Trophoblast cell (in vitro differentiated cells and primary cell): ENCODE data around the gene CCDC24.

Source experiments
- DNase-seq, 2 donors: peaks; one replicate each; pipeline ENCODE4 v3.0.0-alpha.2; 2016
- H2AFZ ChIP-seq: 2 replicates; pipeline ENCODE4 v1.6.1; 2013; ENCODE audit warnings: low read length, moderate library complexity, mild to moderate bottlenecking; ENCODE audit not compliant: insufficient read depth, poor library complexity
- H2AK5ac ChIP-seq: 2 replicates; pipeline ENCODE4 v1.6.1; 2013; ENCODE audit warnings: mild to moderate bottlenecking, low read length
- H2BK120ac ChIP-seq: 2 replicates; pipeline ENCODE4 v1.6.1; 2013; ENCODE audit warnings: low read length, mild to moderate bottlenecking, moderate library complexity; ENCODE audit not compliant: insufficient read depth, poor library complexity
- H2BK12ac ChIP-seq: 2 replicates; pipeline ENCODE4 v1.6.1; 2013; ENCODE audit warnings: mild to moderate bottlenecking, low read length, moderate library complexity
- H2BK5ac ChIP-seq: 2 replicates; pipeline ENCODE4 v1.6.1; 2013; ENCODE audit warnings: low read length, low read depth, moderate library complexity, mild to moderate bottlenecking; ENCODE audit not compliant: poor library complexity
- H3K14ac ChIP-seq: 2 replicates; pipeline ENCODE4 v1.6.1; 2013; ENCODE audit warnings: mild to moderate bottlenecking, low read length
- H3K18ac ChIP-seq: 2 replicates; pipeline ENCODE4 v1.6.1; 2013; ENCODE audit warnings: mild to moderate bottlenecking, low read length
- H3K23ac ChIP-seq: 2 replicates; pipeline ENCODE4 v1.6.1; 2013; ENCODE audit warnings: low read length
- H3K27ac ChIP-seq: 2 replicates; pipeline ENCODE4 v1.5.1; 2013; ENCODE audit warnings: low read depth, mild to moderate bottlenecking, inconsistent platforms, low read length, moderate library complexity
- H3K27me3 ChIP-seq: 2 replicates; pipeline ENCODE4 v1.6.1; 2013; ENCODE audit warnings: inconsistent platforms, mild to moderate bottlenecking, low read length, moderate library complexity; ENCODE audit not compliant: insufficient read depth
- H3K36me3 ChIP-seq, 2 experiments: 1 replicate in 1 of 2; 2 replicates in 1 of 2; pipeline ENCODE4 v1.6.1; 2013; ENCODE audit warnings: low read length in 2 of 2, mild to moderate bottlenecking in 2 of 2, moderate library complexity in 1 of 2; ENCODE audit not compliant: insufficient read depth in 2 of 2, control insufficient read depth in 1 of 2
- H3K4ac ChIP-seq: 2 replicates; pipeline ENCODE4 v1.6.1; 2013; ENCODE audit warnings: low read depth, mild to moderate bottlenecking, low read length, moderate library complexity
- H3K4me1 ChIP-seq, 2 experiments: 1 replicate in 1 of 2; 2 replicates in 1 of 2; pipeline ENCODE4 v1.6.1; 2013; ENCODE audit warnings: low read length in 2 of 2, mild to moderate bottlenecking in 2 of 2, moderate library complexity in 1 of 2; ENCODE audit not compliant: insufficient read depth in 2 of 2, control insufficient read depth in 1 of 2
- H3K4me2 ChIP-seq: 2 replicates; pipeline ENCODE4 v1.6.1; 2013; ENCODE audit warnings: inconsistent platforms, mild to moderate bottlenecking, low read length, moderate library complexity
- H3K4me3 ChIP-seq: 2 replicates; pipeline ENCODE4 v1.5.1; 2013; ENCODE audit warnings: mild to moderate bottlenecking, low read depth, low read length, inconsistent platforms
- H3K79me1 ChIP-seq: one replicate; pipeline ENCODE4 v1.6.1; 2013; ENCODE audit warnings: low read length
- H3K79me2 ChIP-seq: 2 replicates; pipeline ENCODE4 v1.6.1; 2013; ENCODE audit warnings: low read length, mild to moderate bottlenecking; ENCODE audit not compliant: control insufficient read depth, insufficient read depth, poor library complexity
- H3K9ac ChIP-seq: 2 replicates; pipeline ENCODE4 v1.6.1; 2013; ENCODE audit warnings: mild to moderate bottlenecking, low read length
- H3K9me3 ChIP-seq: 2 replicates; pipeline ENCODE4 v1.6.1; 2013; ENCODE audit warnings: low read depth, mild to moderate bottlenecking, control low read depth, inconsistent platforms, low read length; ENCODE audit not compliant: insufficient read depth
- H4K12ac ChIP-seq: 2 replicates; pipeline ENCODE4 v1.6.1; 2013; ENCODE audit warnings: low read depth, mild to moderate bottlenecking, low read length, moderate library complexity
- H4K8ac ChIP-seq: 2 replicates; pipeline ENCODE4 v1.6.1; 2013; ENCODE audit warnings: low read depth, mild to moderate bottlenecking, low read length, moderate library complexity
- H4K91ac ChIP-seq: one replicate; pipeline ENCODE4 v1.6.1; 2013; ENCODE audit warnings: low read depth, mild to moderate bottlenecking, low read length, moderate library complexity
- WGBS: extraction: QIAGEN DNeasy Blood & Tissue Kit; methylation state at CpG from one replicate; pipeline ENCODE4 v1.1.7; 2013; ENCODE audit warnings: missing lambda C conversion rate; ENCODE audit not compliant: insufficient read length, insufficient coverage; ENCODE audit errors: extremely low coverage; 5-methylcytosine and 5-hydroxymethylcytosine counted together

CCDC24 gene

DNA sequence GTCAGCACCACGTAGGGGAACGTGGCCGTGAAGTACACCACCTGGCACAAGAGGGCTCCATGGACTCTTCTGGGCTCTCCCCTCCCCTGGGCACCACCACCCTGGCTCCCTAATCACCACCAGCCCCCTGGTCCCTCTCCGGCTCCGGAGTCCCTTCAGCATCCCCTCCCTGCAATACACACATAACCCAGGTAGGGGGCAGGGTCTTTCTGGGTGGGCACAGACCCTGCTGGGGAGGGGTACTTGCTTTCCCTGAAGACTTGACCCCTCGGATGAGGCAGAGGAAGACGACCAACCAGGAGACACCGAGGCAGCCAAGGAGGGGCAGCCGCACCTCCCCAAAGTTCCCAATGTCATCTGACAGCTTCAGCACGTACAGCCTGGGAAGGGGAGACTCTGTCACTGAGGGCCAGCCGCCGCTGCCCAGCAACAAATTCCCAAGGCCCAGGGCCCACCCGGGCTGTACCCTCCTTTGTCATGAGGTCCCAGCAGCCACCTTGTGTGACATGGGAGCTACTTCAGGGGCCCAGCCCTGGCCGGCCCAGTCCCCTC, 11.3 kb downstream of the CCDC24 start:
- H3K27ac ChIP-seq = no peak overlapping the region
- no peak overlapping the region for H3K9ac ChIP-seq
- H2AK5ac ChIP-seq = no peak overlapping the region
- no CpG with 5 or more reads among the region's 14 CpGs for WGBS
- H4K91ac ChIP-seq = no peak overlapping the region
- H3K4me2 ChIP-seq = no peak overlapping the region
- H3K14ac ChIP-seq = no peak overlapping the region
- no peak overlapping the region for H3K18ac ChIP-seq
- no peak overlapping the region for H3K4me3 ChIP-seq
- H2BK120ac ChIP-seq = no peak overlapping the region
- no peak overlapping the region for H3K23ac ChIP-seq
- no peak for DNase-seq
- no peak overlapping the region for H4K8ac ChIP-seq
- H4K12ac ChIP-seq = no peak overlapping the region
- no peaks in the 10 kb centered on the region for H3K4me1 ChIP-seq
- H2BK12ac ChIP-seq = no peak overlapping the region
- no peaks in the 10 kb centered on the region for H3K9me3 ChIP-seq
- H3K36me3 ChIP-seq = no peaks in the 10 kb centered on the region
- no peak overlapping the region for H2AFZ ChIP-seq
- H3K79me2 ChIP-seq = no peaks in the 10 kb centered on the region
- no peak overlapping the region for H3K4ac ChIP-seq
- H2BK5ac ChIP-seq = no peak overlapping the region
- H3K27me3 ChIP-seq = no peaks in the 10 kb centered on the region
- no peaks in the 10 kb centered on the region for H3K79me1 ChIP-seq

DNA sequence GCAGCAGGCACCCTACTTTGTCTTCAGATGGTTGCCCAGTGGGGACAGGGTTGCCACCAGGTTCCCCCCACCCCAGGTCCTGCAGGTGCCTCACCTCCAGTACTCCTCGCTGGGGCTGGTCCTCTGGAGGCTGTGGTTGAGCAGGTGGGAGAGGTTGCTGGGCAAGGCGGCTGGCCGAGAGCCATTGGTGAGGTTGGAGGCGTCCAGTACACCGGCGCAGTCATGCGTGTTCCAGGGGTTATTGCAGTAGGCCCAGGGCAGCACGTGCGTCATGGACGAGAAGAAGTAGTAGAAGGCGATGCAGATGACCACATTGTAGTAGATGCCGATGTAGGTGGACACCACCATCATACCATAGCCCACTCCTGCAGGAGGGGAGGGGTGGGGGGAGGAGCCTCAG, 16.9 kb downstream of the CCDC24 start:
- no peak overlapping the region for H4K8ac ChIP-seq
- no peak overlapping the region for H2BK120ac ChIP-seq
- H2AFZ ChIP-seq = no peak overlapping the region
- H3K4ac ChIP-seq = no peak overlapping the region
- no peak overlapping the region for H3K27ac ChIP-seq
- no peaks in the 10 kb centered on the region for H3K36me3 ChIP-seq
- H3K9ac ChIP-seq = no peak overlapping the region
- H2BK12ac ChIP-seq = no peak overlapping the region
- no peak overlapping the region for H4K12ac ChIP-seq
- H3K14ac ChIP-seq = no peak overlapping the region
- no peaks in the 10 kb centered on the region for H3K79me1 ChIP-seq
- DNase-seq = no peak
- H4K91ac ChIP-seq = no peak overlapping the region
- no peak overlapping the region for H3K23ac ChIP-seq
- H3K4me3 ChIP-seq = no peak overlapping the region
- WGBS = no CpG with 5 or more reads among the region's 12 CpGs
- peaks cover 6 to 8% of the 10 kb centered on the region in 2 experiments for H3K4me1 ChIP-seq
- H3K9me3 ChIP-seq = no peaks in the 10 kb centered on the region
- no peak overlapping the region for H2BK5ac ChIP-seq
- no peaks in the 10 kb centered on the region for H3K27me3 ChIP-seq
- no peak overlapping the region for H2AK5ac ChIP-seq
- no peak overlapping the region for H3K18ac ChIP-seq
- no peak overlapping the region for H3K4me2 ChIP-seq
- H3K79me2 ChIP-seq = no peaks in the 10 kb centered on the region

DNA sequence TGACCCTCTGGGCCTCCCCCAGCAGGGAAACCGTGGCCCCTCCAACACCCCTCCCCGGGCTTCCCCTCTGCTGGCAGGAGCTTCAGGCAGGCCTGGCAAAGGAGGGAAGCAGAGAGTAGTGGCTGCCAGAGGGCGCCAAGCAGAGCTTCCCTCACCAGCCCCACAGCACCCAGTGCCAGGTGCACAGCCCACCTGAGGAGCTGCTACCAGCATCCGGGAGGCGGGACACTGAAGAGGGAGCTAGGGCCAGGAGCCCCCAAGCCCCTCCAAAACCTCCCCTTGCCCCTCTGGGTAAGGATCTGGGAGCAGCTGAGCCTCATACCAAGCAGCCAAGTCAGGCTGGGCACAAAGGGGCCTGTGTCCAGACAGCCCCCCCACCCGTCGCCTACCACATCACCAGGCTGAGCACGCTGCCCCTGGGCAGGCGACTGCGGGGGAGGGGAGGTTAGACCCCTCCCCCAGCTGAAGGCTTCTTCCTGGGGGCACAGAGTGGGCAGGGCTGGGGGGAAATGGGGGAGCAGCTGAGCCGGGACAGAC, 19.6 kb downstream of the CCDC24 start:
- Histone ChIP-seq H2BK120ac (no peak overlapping the region), H4K12ac (no peak overlapping the region), H3K27me3 (no peaks in the 10 kb centered on the region), H3K79me1 (no peaks in the 10 kb centered on the region), H3K9me3 (peaks cover 3% of the 10 kb centered on the region), H3K4ac (no peak overlapping the region), H3K4me1 (peaks cover 6 to 8% of the 10 kb centered on the region in 2 experiments), H3K79me2 (no peaks in the 10 kb centered on the region), H3K27ac (no peak overlapping the region), H4K8ac (no peak overlapping the region), H3K9ac (no peak overlapping the region), H3K18ac (no peak overlapping the region), H3K23ac (no peak overlapping the region), H4K91ac (no peak overlapping the region), H3K14ac (no peak overlapping the region), H3K36me3 (no peaks in the 10 kb centered on the region), H2AFZ (no peak overlapping the region), H2BK5ac (no peak overlapping the region), H2BK12ac (no peak overlapping the region), H3K4me3 (no peak overlapping the region), H3K4me2 (no peak overlapping the region), H2AK5ac (no peak overlapping the region)
- DNase-seq = no peak
- WGBS = no CpG with 5 or more reads among the region's 11 CpGs

DNA sequence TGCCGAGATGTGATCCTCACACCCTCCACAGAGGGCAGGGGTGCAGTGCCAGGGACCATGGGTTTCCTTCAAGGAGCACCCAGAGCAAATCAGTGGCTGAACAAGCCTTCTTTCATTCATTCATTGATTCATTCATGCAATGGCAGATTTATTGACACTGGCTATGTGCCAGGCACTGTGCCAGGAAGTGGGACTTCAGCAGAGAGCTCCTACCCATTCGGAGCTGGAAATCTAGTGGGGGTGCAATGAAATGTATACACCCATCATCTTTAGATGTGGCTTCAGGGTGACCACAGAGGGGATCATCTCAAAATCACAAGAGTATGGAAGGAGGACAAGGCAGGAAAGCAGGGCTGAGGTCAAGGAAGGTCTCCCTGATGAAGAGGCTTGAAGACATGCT, 21.0 kb downstream of the CCDC24 start:
- Histone ChIP-seq H3K23ac (no peak overlapping the region), H3K79me1 (no peaks in the 10 kb centered on the region), H3K4me3 (no peak overlapping the region), H3K79me2 (no peaks in the 10 kb centered on the region), H3K9ac (no peak overlapping the region), H2AFZ (no peak overlapping the region), H3K27ac (no peak overlapping the region), H2BK120ac (no peak overlapping the region), H3K18ac (no peak overlapping the region), H3K27me3 (no peaks in the 10 kb centered on the region), H3K4me2 (no peak overlapping the region), H3K14ac (no peak overlapping the region), H3K4me1 (peaks cover 6 to 8% of the 10 kb centered on the region in 2 experiments), H2BK12ac (no peak overlapping the region), H4K12ac (no peak overlapping the region), H4K8ac (no peak overlapping the region), H3K4ac (no peak overlapping the region), H2AK5ac (no peak overlapping the region), H2BK5ac (no peak overlapping the region), H3K9me3 (peaks cover 3% of the 10 kb centered on the region), H4K91ac (no peak overlapping the region), H3K36me3 (no peaks in the 10 kb centered on the region)
- no peak for DNase-seq
- WGBS = no CpG with 5 or more reads among the region's 2 CpGs
